H9 (cell line): Measurements from ENCODE around the gene RAB1A. TPM values are rescaled to one million over a fixed set of nuclear protein-coding genes. Genes with fewer than 3 reads are reported as not detected.

Source experiments
- DNase-seq: peaks from one replicate; pipeline ENCODE4 v3.0.0-alpha.2; 2017
- H2AFZ ChIP-seq: one replicate; pipeline ENCODE4 v1.6.1; 2013; ENCODE audit warnings: mild to moderate bottlenecking, low read length, control low read depth, moderate library complexity
- H2AK5ac ChIP-seq: 2 replicates; pipeline ENCODE4 v1.6.1; 2013; ENCODE audit warnings: low read length, control low read depth, mixed read lengths; ENCODE audit not compliant: insufficient read length
- H2BK120ac ChIP-seq: one replicate; pipeline ENCODE4 v1.6.1; 2013; ENCODE audit warnings: low read depth, mild to moderate bottlenecking, low read length, control low read depth, inconsistent platforms; ENCODE audit not compliant: poor library complexity, severe bottlenecking
- H2BK12ac ChIP-seq: 2 replicates; pipeline ENCODE4 v1.6.1; 2013; ENCODE audit warnings: low read length, control low read depth, mixed read lengths, low read depth; ENCODE audit not compliant: insufficient read length
- H2BK15ac ChIP-seq: 2 replicates; pipeline ENCODE4 v1.6.1; 2013; ENCODE audit warnings: low read depth, low read length, control low read depth
- H2BK20ac ChIP-seq: one replicate; pipeline ENCODE4 v1.6.1; 2013; ENCODE audit warnings: low read depth, mild to moderate bottlenecking, low read length, control low read depth, inconsistent platforms; ENCODE audit not compliant: poor library complexity, severe bottlenecking
- H2BK5ac ChIP-seq: 2 replicates; pipeline ENCODE4 v1.6.1; 2013; ENCODE audit warnings: low read length, control low read depth, mixed read lengths; ENCODE audit not compliant: insufficient read length
- H3K14ac ChIP-seq: 2 replicates; pipeline ENCODE4 v1.6.1; 2013; ENCODE audit warnings: low read length, control low read depth; ENCODE audit not compliant: insufficient read depth
- H3K18ac ChIP-seq: 2 replicates; pipeline ENCODE4 v1.6.1; 2013; ENCODE audit warnings: low read depth, mild to moderate bottlenecking, mixed read lengths, low read length, control low read depth; ENCODE audit not compliant: insufficient read length
- H3K23ac ChIP-seq: 2 replicates; pipeline ENCODE4 v1.6.1; 2013; ENCODE audit warnings: low read length, control low read depth, mixed read lengths, low read depth; ENCODE audit not compliant: insufficient read length
- H3K23me2 ChIP-seq: 2 replicates; pipeline ENCODE4 v1.6.1; 2013; ENCODE audit warnings: low read depth, mild to moderate bottlenecking, mixed read lengths, low read length, control low read depth; ENCODE audit not compliant: insufficient read length, poor library complexity, severe bottlenecking
- H3K27ac ChIP-seq: 2 replicates; pipeline ENCODE4 v1.5.1; 2013; ENCODE audit warnings: low read length, control low read depth, mixed read lengths, low read depth; ENCODE audit not compliant: insufficient read length
- H3K27me3 ChIP-seq: 2 replicates; pipeline ENCODE4 v1.6.1; 2013; ENCODE audit warnings: low read length, control low read depth, inconsistent platforms; ENCODE audit not compliant: insufficient read depth
- H3K4ac ChIP-seq: 2 replicates; pipeline ENCODE4 v1.6.1; 2013; ENCODE audit warnings: low read depth, mild to moderate bottlenecking, control low read depth, inconsistent platforms, low read length, moderate library complexity
- H3K4me1 ChIP-seq: 2 replicates; pipeline ENCODE4 v1.6.1; 2013; ENCODE audit warnings: low read length, control low read depth, inconsistent platforms; ENCODE audit not compliant: insufficient read depth
- H3K4me2 ChIP-seq: 2 replicates; pipeline ENCODE4 v1.6.1; 2013; ENCODE audit warnings: low read length, control low read depth, mixed read lengths; ENCODE audit not compliant: insufficient read length, insufficient read depth
- H3K56ac ChIP-seq: 2 replicates; pipeline ENCODE4 v1.6.1; 2013; ENCODE audit warnings: low read depth, mild to moderate bottlenecking, mixed read lengths, low read length, control low read depth; ENCODE audit not compliant: insufficient read length
- H3K79me1 ChIP-seq: 2 replicates; pipeline ENCODE4 v1.6.1; 2013; ENCODE audit warnings: low read depth, mild to moderate bottlenecking, moderate library complexity, low read length, control low read depth, inconsistent platforms; ENCODE audit not compliant: insufficient read depth, poor library complexity, severe bottlenecking
- H3K79me2 ChIP-seq: 2 replicates; pipeline ENCODE4 v1.6.1; 2013; ENCODE audit warnings: low read length, control low read depth, inconsistent platforms; ENCODE audit not compliant: insufficient read depth
- H3K9ac ChIP-seq: 2 replicates; pipeline ENCODE4 v1.6.1; 2013; ENCODE audit warnings: low read length, control low read depth, mixed read lengths; ENCODE audit not compliant: insufficient read length; ENCODE audit errors: extremely low read depth
- H3K9me3 ChIP-seq: one replicate; pipeline ENCODE4 v1.6.1; 2013; ENCODE audit warnings: low read depth, low read length, inconsistent platforms; ENCODE audit not compliant: control insufficient read depth
- H3T11ph ChIP-seq: one replicate; pipeline ENCODE4 v1.6.1; 2013; ENCODE audit warnings: mild to moderate bottlenecking, low read length, control low read depth, inconsistent platforms
- H4K20me1 ChIP-seq: one replicate; pipeline ENCODE4 v1.6.1; 2013; ENCODE audit not compliant: control insufficient read depth, insufficient read length, insufficient read depth
- H4K5ac ChIP-seq: 2 replicates; pipeline ENCODE4 v1.6.1; 2013; ENCODE audit warnings: low read depth, mild to moderate bottlenecking, mixed read lengths, low read length, control low read depth; ENCODE audit not compliant: insufficient read length
- H4K8ac ChIP-seq: replicated peaks from 2 replicates; pipeline ENCODE4 v1.6.1; 2013; ENCODE audit warnings: low read length, control low read depth, mixed read lengths, low read depth; ENCODE audit not compliant: insufficient read length
- H4K91ac ChIP-seq: 2 replicates; pipeline ENCODE4 v1.6.1; 2013; ENCODE audit warnings: low read depth, mild to moderate bottlenecking, moderate library complexity, mixed read lengths, low read length, control low read depth; ENCODE audit not compliant: insufficient read length
- H3K27ac Mint-ChIP-seq, 3 experiments: 2 replicates in 2 of 3; 3 replicates in 1 of 3; pipeline ENCODE4 v1.8.0; 2020 to 2021; ENCODE audit warnings: mixed read lengths in 3 of 3, mild to moderate bottlenecking in 1 of 3, moderate library complexity in 1 of 3
- H3K27me3 Mint-ChIP-seq: 2 replicates; pipeline ENCODE4 v1.8.0; 2021; ENCODE audit warnings: low read depth, mild to moderate bottlenecking, moderate library complexity, mixed read lengths
- H3K36me3 Mint-ChIP-seq, 3 experiments: 2 replicates in 2 of 3; 3 replicates in 1 of 3; pipeline ENCODE4 v1.8.0; 2020 to 2021; ENCODE audit warnings: low read depth in 3 of 3, mixed read lengths in 3 of 3; ENCODE audit not compliant: insufficient read depth in 1 of 3
- H3K4me1 Mint-ChIP-seq, 2 experiments: 2 replicates each; pipeline ENCODE4 v1.8.0; 2020; ENCODE audit warnings: mixed read lengths in 2 of 2
- H3K4me3 Mint-ChIP-seq, 2 experiments: 2 replicates in 1 of 2; 3 replicates in 1 of 2; pipeline ENCODE4 v1.8.0; 2020 to 2021; ENCODE audit warnings: mild to moderate bottlenecking in 2 of 2, mixed read lengths in 2 of 2, moderate library complexity in 1 of 2
- H3K9me3 Mint-ChIP-seq, 2 experiments: 2 replicates in 1 of 2; 3 replicates in 1 of 2; pipeline ENCODE4 v1.8.0; 2020; ENCODE audit warnings: mild to moderate bottlenecking in 2 of 2, mixed read lengths in 2 of 2, moderate library complexity in 1 of 2
- WGBS: extraction: QIAGEN DNeasy Blood & Tissue Kit; methylation state at CpG from one replicate; pipeline ENCODE4 v1.1.7; 2013; ENCODE audit warnings: missing lambda C conversion rate, low lambda C conversion rate, mixed read lengths; ENCODE audit not compliant: insufficient read length; ENCODE audit errors: extremely low coverage; 5-methylcytosine and 5-hydroxymethylcytosine counted together
- total RNA-seq: library from RNA; stranded (reverse); gene quantifications from 2 replicates; pipeline ENCODE4 v1.2.1, GENCODE V29; 2021
- TF ChIP-seq, protein P1 (sequence below): fragments of 200-600 bp; sonication (generic); conservative IDR thresholded peaks from 3 replicates; pipeline ENCODE4 v1.8.0; 2021; ENCODE audit warnings: antibody characterized with exemption, mild to moderate bottlenecking

RAB1A gene
- total RNA-seq, 1 experiment from 2014 or later, result 112 TPM

GRCh38 chr2:65076345-65076710 is 53.6 kb downstream of the RAB1A start:
- H3K4me1 ChIP-seq, result peaks cover 10% of the 10 kb centered on the region; the same call in 1 of the 2 replicates
- no peak overlapping the region for H2BK15ac ChIP-seq
- H3K9ac ChIP-seq, result no peak overlapping the region
- H4K91ac ChIP-seq, result no peak overlapping the region
- H2AFZ ChIP-seq, result no peak overlapping the region
- H4K8ac ChIP-seq, result no peak overlapping the region
- H4K20me1 ChIP-seq, result no peaks in the 10 kb centered on the region
- no peak overlapping the region for H3K4ac ChIP-seq
- no peaks in the 10 kb centered on the region for H3K27me3 ChIP-seq
- no peaks in the 10 kb centered on the region for H3K79me1 ChIP-seq
- H2BK12ac ChIP-seq, result no peak overlapping the region
- H2BK120ac ChIP-seq, result no peak overlapping the region
- H2BK5ac ChIP-seq, result no peak overlapping the region
- H3K56ac ChIP-seq, result no peak overlapping the region
- H3T11ph ChIP-seq, result no peak overlapping the region
- H3K4me2 ChIP-seq, result no peak overlapping the region
- no peaks in the 10 kb centered on the region for H3K27me3 Mint-ChIP-seq
- no peak overlapping the region for H3K14ac ChIP-seq
- H3K4me1 Mint-ChIP-seq, result peaks cover 25 to 27% of the 10 kb centered on the region in 2 experiments
- WGBS, result no CpG with 5 or more reads among the region's 7 CpGs
- H3K27ac ChIP-seq, result no peak overlapping the region
- no peaks in the 10 kb centered on the region for H3K23me2 ChIP-seq
- H3K27ac Mint-ChIP-seq, result peak overlapping the region in 1 of 3 experiments; percentile 8; a peak in 2 of 7 replicates
- no peak overlapping the region for H2AK5ac ChIP-seq
- no peaks in the 10 kb centered on the region for H3K9me3 Mint-ChIP-seq
- H4K5ac ChIP-seq, result no peak overlapping the region
- no peaks in the 10 kb centered on the region for H3K79me2 ChIP-seq
- no peak overlapping the region for H3K23ac ChIP-seq
- H3K9me3 ChIP-seq, result no peaks in the 10 kb centered on the region
- H3K4me3 Mint-ChIP-seq, result no peak overlapping the region
- no peak overlapping the region for H3K18ac ChIP-seq
- H3K36me3 Mint-ChIP-seq, result peaks cover 28 to 68% (median 60%) of the 10 kb centered on the region in 3 experiments
- no peak overlapping the region for H2BK20ac ChIP-seq
- TF ChIP-seq, protein P1, sequence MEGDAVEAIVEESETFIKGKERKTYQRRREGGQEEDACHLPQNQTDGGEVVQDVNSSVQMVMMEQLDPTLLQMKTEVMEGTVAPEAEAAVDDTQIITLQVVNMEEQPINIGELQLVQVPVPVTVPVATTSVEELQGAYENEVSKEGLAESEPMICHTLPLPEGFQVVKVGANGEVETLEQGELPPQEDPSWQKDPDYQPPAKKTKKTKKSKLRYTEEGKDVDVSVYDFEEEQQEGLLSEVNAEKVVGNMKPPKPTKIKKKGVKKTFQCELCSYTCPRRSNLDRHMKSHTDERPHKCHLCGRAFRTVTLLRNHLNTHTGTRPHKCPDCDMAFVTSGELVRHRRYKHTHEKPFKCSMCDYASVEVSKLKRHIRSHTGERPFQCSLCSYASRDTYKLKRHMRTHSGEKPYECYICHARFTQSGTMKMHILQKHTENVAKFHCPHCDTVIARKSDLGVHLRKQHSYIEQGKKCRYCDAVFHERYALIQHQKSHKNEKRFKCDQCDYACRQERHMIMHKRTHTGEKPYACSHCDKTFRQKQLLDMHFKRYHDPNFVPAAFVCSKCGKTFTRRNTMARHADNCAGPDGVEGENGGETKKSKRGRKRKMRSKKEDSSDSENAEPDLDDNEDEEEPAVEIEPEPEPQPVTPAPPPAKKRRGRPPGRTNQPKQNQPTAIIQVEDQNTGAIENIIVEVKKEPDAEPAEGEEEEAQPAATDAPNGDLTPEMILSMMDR, result no peak
- DNase-seq, result no peak
